WTC11 (cell line): Measurements from ENCODE around the gene PEAK1. TPM values are rescaled to one million over a fixed set of nuclear protein-coding genes. Genes with fewer than 3 reads are reported as not detected.

Source experiments
- ATAC-seq: fragments of 200-7000 bp; cut with Tn5 transposase; 2 replicates; pipeline ENCODE4 v1.10.0; 2021; ENCODE audit warnings: mild to moderate bottlenecking, moderate library complexity
- CTCF ChIA-PET: fragments of 300-600 bp; sonication (Branson Sonifier 250); formaldehyde crosslinking; loops from one replicate; lab custom pipeline; 2021; ENCODE audit warnings: antibody characterized with exemption; lab: Charles Lee
- POLR2A ChIA-PET: fragments of 350-600 bp; sonication (Branson Sonifier 250); formaldehyde crosslinking; loops from one replicate; lab custom pipeline; 2021; ENCODE audit warnings: antibody characterized with exemption; lab: Charles Lee
- DNase-seq: peaks from one replicate; pipeline ENCODE4 v3.0.0; 2021; ENCODE audit warnings: low spot score
- H3K27ac Mint-ChIP-seq: 2 replicates; pipeline ENCODE4 v1.8.0; 2021; ENCODE audit warnings: mixed read lengths
- H3K27me3 Mint-ChIP-seq: 2 replicates; pipeline ENCODE4 v1.8.0; 2021; ENCODE audit warnings: low read depth, mild to moderate bottlenecking, moderate library complexity, mixed read lengths
- H3K36me3 Mint-ChIP-seq: 2 replicates; pipeline ENCODE4 v1.8.0; 2021; ENCODE audit warnings: mixed read lengths
- H3K4me1 Mint-ChIP-seq: 2 replicates; pipeline ENCODE4 v1.8.0; 2022; ENCODE audit warnings: mixed read lengths
- H3K4me3 Mint-ChIP-seq: 2 replicates; pipeline ENCODE4 v1.8.0; 2021; ENCODE audit warnings: mild to moderate bottlenecking, moderate library complexity, mixed read lengths
- H3K9me3 Mint-ChIP-seq: 2 replicates; pipeline ENCODE4 v1.8.0; 2021; ENCODE audit warnings: mixed read lengths
- ATF1 ChIP-seq: sonication (generic); formaldehyde crosslinking; IDR thresholded peaks from 2 replicates; pipeline ENCODE4 v1.8.1; 2023; ENCODE audit warnings: mild to moderate bottlenecking, moderate library complexity, missing genetic modification reagents
- CBFB ChIP-seq: sonication (generic); formaldehyde crosslinking; IDR thresholded peaks from 2 replicates; pipeline ENCODE4 v1.8.1; 2022; ENCODE audit warnings: mild to moderate bottlenecking, low read depth, missing genetic modification reagents
- E2F1 ChIP-seq: sonication (generic); formaldehyde crosslinking; IDR thresholded peaks from 2 replicates; pipeline ENCODE4 v1.8.0; 2022; ENCODE audit warnings: mild to moderate bottlenecking, missing genetic modification reagents
- FOXK1 ChIP-seq: sonication (generic); formaldehyde crosslinking; IDR thresholded peaks from 2 replicates; pipeline ENCODE4 v1.8.0; 2022; ENCODE audit warnings: mild to moderate bottlenecking, moderate library complexity, missing genetic modification reagents
- IRF2 ChIP-seq: sonication (generic); formaldehyde crosslinking; IDR thresholded peaks from 2 replicates; pipeline ENCODE4 v1.8.0; 2022; ENCODE audit warnings: low read depth, missing genetic modification reagents, borderline replicate concordance
- JAZF1 ChIP-seq: fragments of 250-450 bp; sonication (Bioruptor Pico); IDR thresholded peaks from 2 replicates; pipeline ENCODE4 v1.9.0; 2021; ENCODE audit warnings: moderate library complexity, mild to moderate bottlenecking, inconsistent platforms
- KAT7 ChIP-seq: sonication (generic); formaldehyde crosslinking; IDR thresholded peaks from 2 replicates; pipeline ENCODE4 v1.8.1; 2023; ENCODE audit warnings: missing genetic modification reagents, mild to moderate bottlenecking, borderline replicate concordance
- MYBL2 ChIP-seq: sonication (generic); formaldehyde crosslinking; IDR thresholded peaks from 2 replicates; pipeline ENCODE4 v1.8.1; 2023; ENCODE audit warnings: mild to moderate bottlenecking, moderate library complexity, missing genetic modification reagents
- PREB ChIP-seq: sonication (generic); formaldehyde crosslinking; IDR thresholded peaks from 2 replicates; pipeline ENCODE4 v1.8.1; 2022; ENCODE audit warnings: mild to moderate bottlenecking, missing genetic modification reagents, moderate library complexity, borderline replicate concordance
- PRRX2 ChIP-seq: fragments of 250-450 bp; sonication (Bioruptor Pico); IDR thresholded peaks from 2 replicates; pipeline ENCODE4 v1.8.0; 2021; ENCODE audit warnings: mild to moderate bottlenecking
- SMAD4 ChIP-seq: sonication (generic); formaldehyde crosslinking; IDR thresholded peaks from 2 replicates; pipeline ENCODE4 v1.8.0; 2022; ENCODE audit warnings: mild to moderate bottlenecking, missing genetic modification reagents
- TCF7 ChIP-seq: sonication (generic); formaldehyde crosslinking; IDR thresholded peaks from 2 replicates; pipeline ENCODE4 v1.8.0; 2022; ENCODE audit warnings: mild to moderate bottlenecking, low read depth, missing genetic modification reagents, moderate library complexity
- TEAD1 ChIP-seq: sonication (generic); formaldehyde crosslinking; IDR thresholded peaks from 2 replicates; pipeline ENCODE4 v1.8.0; 2022; ENCODE audit warnings: mild to moderate bottlenecking, missing genetic modification reagents
- TP53 ChIP-seq: sonication (generic); formaldehyde crosslinking; IDR thresholded peaks from 2 replicates; pipeline ENCODE4 v1.8.1; 2023; ENCODE audit warnings: mild to moderate bottlenecking, missing genetic modification reagents
- ZNF232 ChIP-seq: sonication (generic); formaldehyde crosslinking; IDR thresholded peaks from 2 replicates; pipeline ENCODE4 v1.8.0; 2022; ENCODE audit warnings: mild to moderate bottlenecking, missing genetic modification reagents
- ZNF416 ChIP-seq: fragments of 250-450 bp; sonication (Bioruptor Pico); IDR thresholded peaks from 2 replicates; pipeline ENCODE4 v1.9.0; 2021; ENCODE audit warnings: mild to moderate bottlenecking, inconsistent platforms
- total RNA-seq: library from RNA; stranded (reverse); gene quantifications from 3 replicates; pipeline ENCODE4 v1.2.3, GENCODE V29; 2021
- TF ChIP-seq, protein P1 (sequence below): fragments of 250-450 bp; sonication (Bioruptor Pico); IDR thresholded peaks from 2 replicates; pipeline ENCODE4 v2.1.2; 2022; ENCODE audit warnings: mild to moderate bottlenecking, moderate library complexity
- TF ChIP-seq, protein P2 (sequence below): sonication (generic); formaldehyde crosslinking; conservative IDR thresholded peaks from 2 replicates; pipeline ENCODE4 v1.8.1; 2022; ENCODE audit warnings: mild to moderate bottlenecking, missing genetic modification reagents
- TF ChIP-seq, protein P3 (sequence below): sonication (generic); formaldehyde crosslinking; IDR thresholded peaks from 2 replicates; pipeline ENCODE4 v1.8.0; 2023; ENCODE audit warnings: missing genetic modification reagents, mild to moderate bottlenecking, borderline replicate concordance
- TF ChIP-seq, protein P4 (sequence below): sonication (generic); formaldehyde crosslinking; IDR thresholded peaks from 2 replicates; pipeline ENCODE4 v1.8.1; 2022; ENCODE audit warnings: missing genetic modification reagents, borderline replicate concordance
- TF ChIP-seq, protein P5 (sequence below): sonication (generic); formaldehyde crosslinking; IDR thresholded peaks from 2 replicates; pipeline ENCODE4 v1.8.1; 2023; ENCODE audit warnings: mild to moderate bottlenecking, moderate library complexity, missing genetic modification reagents
- TF ChIP-seq, protein P6 (sequence below): sonication (generic); formaldehyde crosslinking; IDR thresholded peaks from 2 replicates; pipeline ENCODE4 v1.8.0; 2022; ENCODE audit warnings: mild to moderate bottlenecking, missing genetic modification reagents

Gene PEAK1
- total RNA-seq, 1 experiment from 2014 or later: 49.0 TPM

GRCh38 chr15:77285057-77285997 is 134.6 kb downstream of the PEAK1 start:
- Mint-ChIP-seq H3K4me3 (no peak overlapping the region), H3K4me1 (peaks cover 25% of the 10 kb centered on the region), H3K9me3 (no peaks in the 10 kb centered on the region), H3K27me3 (no peaks in the 10 kb centered on the region), H3K36me3 (0 out of 2 replicates have a peak, but pooled peaks cover 3% of the 10 kb centered on the region), H3K27ac (peak overlapping the region; percentile 1; the same call in 1 of the 2 replicates)
- CTCF ChIA-PET: interaction anchor here (1.6 to 1.8 kb wide), 2 partner anchors 212 to 258 kb away, joined by 4 to 7 read pairs; no protein-coding TSS in a partner anchor
- ATAC-seq (no peak), DNase-seq (no peak)
- POLR2A ChIA-PET: no interaction called here
- no peak for TF ChIP-seq ATF1 (CRISPR knock-in tag)
- TF ChIP-seq, protein P1, sequence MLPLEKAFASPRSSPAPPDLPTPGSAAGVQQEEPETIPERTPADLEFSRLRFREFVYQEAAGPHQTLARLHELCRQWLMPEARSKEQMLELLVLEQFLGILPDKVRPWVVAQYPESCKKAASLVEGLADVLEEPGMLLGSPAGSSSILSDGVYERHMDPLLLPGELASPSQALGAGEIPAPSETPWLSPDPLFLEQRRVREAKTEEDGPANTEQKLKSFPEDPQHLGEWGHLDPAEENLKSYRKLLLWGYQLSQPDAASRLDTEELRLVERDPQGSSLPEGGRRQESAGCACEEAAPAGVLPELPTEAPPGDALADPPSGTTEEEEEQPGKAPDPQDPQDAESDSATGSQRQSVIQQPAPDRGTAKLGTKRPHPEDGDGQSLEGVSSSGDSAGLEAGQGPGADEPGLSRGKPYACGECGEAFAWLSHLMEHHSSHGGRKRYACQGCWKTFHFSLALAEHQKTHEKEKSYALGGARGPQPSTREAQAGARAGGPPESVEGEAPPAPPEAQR: no peak
- TF ChIP-seq SMAD4 (CRISPR knock-in tag): no peak
- TF ChIP-seq E2F1 (CRISPR knock-in tag): no peak
- TF ChIP-seq TP53: no peak
- TF ChIP-seq PREB (CRISPR knock-in tag): no peak
- TF ChIP-seq, protein P2, sequence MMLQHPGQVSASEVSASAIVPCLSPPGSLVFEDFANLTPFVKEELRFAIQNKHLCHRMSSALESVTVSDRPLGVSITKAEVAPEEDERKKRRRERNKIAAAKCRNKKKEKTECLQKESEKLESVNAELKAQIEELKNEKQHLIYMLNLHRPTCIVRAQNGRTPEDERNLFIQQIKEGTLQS (CRISPR knock-in tag): no peak
- TF ChIP-seq, protein P3, sequence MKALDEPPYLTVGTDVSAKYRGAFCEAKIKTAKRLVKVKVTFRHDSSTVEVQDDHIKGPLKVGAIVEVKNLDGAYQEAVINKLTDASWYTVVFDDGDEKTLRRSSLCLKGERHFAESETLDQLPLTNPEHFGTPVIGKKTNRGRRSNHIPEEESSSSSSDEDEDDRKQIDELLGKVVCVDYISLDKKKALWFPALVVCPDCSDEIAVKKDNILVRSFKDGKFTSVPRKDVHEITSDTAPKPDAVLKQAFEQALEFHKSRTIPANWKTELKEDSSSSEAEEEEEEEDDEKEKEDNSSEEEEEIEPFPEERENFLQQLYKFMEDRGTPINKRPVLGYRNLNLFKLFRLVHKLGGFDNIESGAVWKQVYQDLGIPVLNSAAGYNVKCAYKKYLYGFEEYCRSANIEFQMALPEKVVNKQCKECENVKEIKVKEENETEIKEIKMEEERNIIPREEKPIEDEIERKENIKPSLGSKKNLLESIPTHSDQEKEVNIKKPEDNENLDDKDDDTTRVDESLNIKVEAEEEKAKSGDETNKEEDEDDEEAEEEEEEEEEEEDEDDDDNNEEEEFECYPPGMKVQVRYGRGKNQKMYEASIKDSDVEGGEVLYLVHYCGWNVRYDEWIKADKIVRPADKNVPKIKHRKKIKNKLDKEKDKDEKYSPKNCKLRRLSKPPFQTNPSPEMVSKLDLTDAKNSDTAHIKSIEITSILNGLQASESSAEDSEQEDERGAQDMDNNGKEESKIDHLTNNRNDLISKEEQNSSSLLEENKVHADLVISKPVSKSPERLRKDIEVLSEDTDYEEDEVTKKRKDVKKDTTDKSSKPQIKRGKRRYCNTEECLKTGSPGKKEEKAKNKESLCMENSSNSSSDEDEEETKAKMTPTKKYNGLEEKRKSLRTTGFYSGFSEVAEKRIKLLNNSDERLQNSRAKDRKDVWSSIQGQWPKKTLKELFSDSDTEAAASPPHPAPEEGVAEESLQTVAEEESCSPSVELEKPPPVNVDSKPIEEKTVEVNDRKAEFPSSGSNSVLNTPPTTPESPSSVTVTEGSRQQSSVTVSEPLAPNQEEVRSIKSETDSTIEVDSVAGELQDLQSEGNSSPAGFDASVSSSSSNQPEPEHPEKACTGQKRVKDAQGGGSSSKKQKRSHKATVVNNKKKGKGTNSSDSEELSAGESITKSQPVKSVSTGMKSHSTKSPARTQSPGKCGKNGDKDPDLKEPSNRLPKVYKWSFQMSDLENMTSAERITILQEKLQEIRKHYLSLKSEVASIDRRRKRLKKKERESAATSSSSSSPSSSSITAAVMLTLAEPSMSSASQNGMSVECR: no peak
- no peak for TF ChIP-seq ZNF232 (CRISPR knock-in tag)
- no peak for TF ChIP-seq IRF2
- TF ChIP-seq ZNF416 (CRISPR knock-in tag): no peak
- TF ChIP-seq TCF7 (CRISPR knock-in tag): no peak
- TF ChIP-seq JAZF1: no peak

- H3K4me3 Mint-ChIP-seq: no peak overlapping the region
- TF ChIP-seq FOXK1 (CRISPR knock-in tag) (no peak), JAZF1 (no peak), TEAD1 (CRISPR knock-in tag) (no peak), ATF1 (CRISPR knock-in tag) (no peak), CBFB (CRISPR knock-in tag) (no peak), KAT7 (CRISPR knock-in tag) (no peak), MYBL2 (CRISPR knock-in tag) (no peak), PRRX2 (CRISPR knock-in tag) (no peak)
- TF ChIP-seq, protein P4, sequence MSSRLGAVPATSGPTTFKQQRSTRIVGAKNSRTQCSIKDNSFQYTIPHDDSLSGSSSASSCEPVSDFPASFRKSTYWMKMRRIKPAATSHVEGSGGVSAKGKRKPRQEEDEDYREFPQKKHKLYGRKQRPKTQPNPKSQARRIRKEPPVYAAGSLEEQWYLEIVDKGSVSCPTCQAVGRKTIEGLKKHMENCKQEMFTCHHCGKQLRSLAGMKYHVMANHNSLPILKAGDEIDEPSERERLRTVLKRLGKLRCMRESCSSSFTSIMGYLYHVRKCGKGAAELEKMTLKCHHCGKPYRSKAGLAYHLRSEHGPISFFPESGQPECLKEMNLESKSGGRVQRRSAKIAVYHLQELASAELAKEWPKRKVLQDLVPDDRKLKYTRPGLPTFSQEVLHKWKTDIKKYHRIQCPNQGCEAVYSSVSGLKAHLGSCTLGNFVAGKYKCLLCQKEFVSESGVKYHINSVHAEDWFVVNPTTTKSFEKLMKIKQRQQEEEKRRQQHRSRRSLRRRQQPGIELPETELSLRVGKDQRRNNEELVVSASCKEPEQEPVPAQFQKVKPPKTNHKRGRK: no peak
- TF ChIP-seq, protein P5, sequence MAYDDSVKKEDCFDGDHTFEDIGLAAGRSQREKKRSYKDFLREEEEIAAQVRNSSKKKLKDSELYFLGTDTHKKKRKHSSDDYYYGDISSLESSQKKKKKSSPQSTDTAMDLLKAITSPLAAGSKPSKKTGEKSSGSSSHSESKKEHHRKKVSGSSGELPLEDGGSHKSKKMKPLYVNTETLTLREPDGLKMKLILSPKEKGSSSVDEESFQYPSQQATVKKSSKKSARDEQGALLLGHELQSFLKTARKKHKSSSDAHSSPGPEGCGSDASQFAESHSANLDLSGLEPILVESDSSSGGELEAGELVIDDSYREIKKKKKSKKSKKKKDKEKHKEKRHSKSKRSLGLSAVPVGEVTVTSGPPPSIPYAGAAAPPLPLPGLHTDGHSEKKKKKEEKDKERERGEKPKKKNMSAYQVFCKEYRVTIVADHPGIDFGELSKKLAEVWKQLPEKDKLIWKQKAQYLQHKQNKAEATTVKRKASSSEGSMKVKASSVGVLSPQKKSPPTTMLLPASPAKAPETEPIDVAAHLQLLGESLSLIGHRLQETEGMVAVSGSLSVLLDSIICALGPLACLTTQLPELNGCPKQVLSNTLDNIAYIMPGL (CRISPR knock-in tag): no peak
- TF ChIP-seq, protein P6, sequence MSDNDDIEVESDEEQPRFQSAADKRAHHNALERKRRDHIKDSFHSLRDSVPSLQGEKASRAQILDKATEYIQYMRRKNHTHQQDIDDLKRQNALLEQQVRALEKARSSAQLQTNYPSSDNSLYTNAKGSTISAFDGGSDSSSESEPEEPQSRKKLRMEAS (CRISPR knock-in tag): no peak
Observed at GRCh38 chr15:77282333-77282732, 137.6 kb downstream of the PEAK1 start.

More at GRCh38 chr15:77282333-77282732, 137.6 kb downstream of the PEAK1 start:
- peak; percentile 74 for ATAC-seq
- Mint-ChIP-seq H3K4me1 (peaks cover 25% of the 10 kb centered on the region), H3K9me3 (no peaks in the 10 kb centered on the region), H3K27me3 (no peaks in the 10 kb centered on the region), H3K36me3 (0 out of 2 replicates have a peak, but pooled peaks cover 3% of the 10 kb centered on the region), H3K27ac (peak overlapping the region; percentile 92)
- no peak for DNase-seq
- CTCF ChIA-PET: no interaction called here
- POLR2A ChIA-PET: no interaction called here
